NCI-H69 (cell line): Measurements from ENCODE around the gene ATP8A2.
"Not testable (repeated sequence)": the region's sequence is repeated elsewhere in the genome, so short reads cannot be mapped to it uniquely, and the experiment has no call there.

Source experiments
- DNase-seq: peaks from one replicate; lab custom pipeline; 2025; lab: John Stamatoyannopoulos, UW

ATP8A2 gene

GRCh38 chr13:25806264-25806974, 434.6 kb downstream of the ATP8A2 start:
- no peak for DNase-seq

GRCh38 chr13:25807562-25807961, 435.8 kb downstream of the ATP8A2 start:
- no peak for DNase-seq

GRCh38 chr13:25811506-25811905, 439.7 kb downstream of the ATP8A2 start:
- DNase-seq = no peak

GRCh38 chr13:25816239-25816638, 444.5 kb downstream of the ATP8A2 start:
- DNase-seq = no peak

- DNase-seq = no peak
Measured at GRCh38 chr13:25819856-25820530, 448.2 kb downstream of the ATP8A2 start.

GRCh38 chr13:25821776-25822175, 450.0 kb downstream of the ATP8A2 start:
- DNase-seq = no peak

- not testable (repeated sequence) for DNase-seq
Measured at GRCh38 chr13:25827221-25827620, 455.4 kb downstream of the ATP8A2 start.

- no peak for DNase-seq
Measured at GRCh38 chr13:25827831-25828465, 456.2 kb downstream of the ATP8A2 start.

- no peak for DNase-seq
Measured at GRCh38 chr13:25833761-25834160, 462.0 kb downstream of the ATP8A2 start.

- no peak for DNase-seq
Measured at GRCh38 chr13:25836574-25837336, 465.0 kb downstream of the ATP8A2 start.

GRCh38 chr13:25839371-25839770, 467.6 kb downstream of the ATP8A2 start:
- no peak for DNase-seq

- no peak for DNase-seq
Measured at GRCh38 chr13:25840261-25840660, 468.5 kb downstream of the ATP8A2 start.

GRCh38 chr13:25840931-25841330, 469.2 kb downstream of the ATP8A2 start:
- DNase-seq = no peak

- no peak for DNase-seq
Measured at GRCh38 chr13:25843692-25844091, 471.9 kb downstream of the ATP8A2 start.

- DNase-seq = no peak
Measured at GRCh38 chr13:25844559-25845434, 473.0 kb downstream of the ATP8A2 start.

GRCh38 chr13:25846222-25846984, 474.6 kb downstream of the ATP8A2 start:
- DNase-seq = no peak

- no peak for DNase-seq
Measured at GRCh38 chr13:25847145-25847544, 475.4 kb downstream of the ATP8A2 start.

GRCh38 chr13:25847635-25848626, 476.2 kb downstream of the ATP8A2 start:
- no peak for DNase-seq
